ENCODE results near the gene IGF1R.

Gene IGF1R

DNA sequence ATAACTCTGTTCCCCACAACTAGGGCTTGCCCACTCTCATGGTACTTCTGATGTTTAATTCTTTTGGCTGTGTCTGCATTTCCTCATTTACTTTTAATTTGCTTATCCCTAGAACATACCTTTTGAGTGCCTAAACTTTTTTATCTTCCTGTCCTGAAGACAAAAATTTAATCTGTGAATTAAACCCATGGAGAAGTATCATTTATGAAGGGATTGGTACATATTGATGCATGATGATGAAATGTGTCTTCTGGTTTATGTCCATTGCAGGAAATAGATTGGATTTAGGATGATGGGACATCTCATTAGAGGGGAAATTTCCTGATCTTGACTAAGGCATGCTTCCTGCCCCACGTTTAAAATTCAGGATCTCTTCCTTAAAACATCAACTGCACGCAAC, 249.8 kb downstream of the IGF1R start:
- no peak for DNase-seq

DNA sequence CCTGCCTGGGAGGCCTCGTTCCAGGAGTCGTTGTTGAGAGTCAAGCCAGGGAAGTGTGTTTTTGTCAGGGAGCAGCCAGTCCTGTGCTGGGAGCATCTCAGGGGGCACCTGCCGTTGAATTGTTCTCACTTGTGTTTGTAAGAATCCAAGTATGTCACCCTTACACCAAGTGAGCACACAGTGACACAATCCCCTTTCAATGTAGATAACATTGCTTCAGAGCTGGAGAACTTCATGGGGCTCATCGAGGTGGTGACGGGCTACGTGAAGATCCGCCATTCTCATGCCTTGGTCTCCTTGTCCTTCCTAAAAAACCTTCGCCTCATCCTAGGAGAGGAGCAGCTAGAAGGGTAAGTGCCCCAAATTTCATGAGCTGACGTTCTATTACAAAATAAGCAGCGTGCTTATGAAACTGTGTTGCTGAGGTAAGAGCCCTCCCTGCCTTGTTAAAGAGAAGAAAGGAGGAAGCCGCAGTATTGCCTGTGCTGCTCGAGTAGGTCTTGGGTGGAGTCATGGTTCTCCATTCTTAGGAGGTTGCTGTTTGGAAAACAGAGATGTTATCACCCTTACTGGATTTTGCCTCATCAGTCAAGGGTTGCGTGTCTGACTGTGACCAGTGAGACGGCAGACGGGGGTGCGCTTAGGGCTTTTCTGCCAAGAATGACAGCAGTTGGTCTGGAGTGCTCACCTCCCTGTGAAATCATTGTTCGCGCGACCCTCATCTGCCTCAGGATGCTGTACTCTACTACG, 251.1 kb downstream of the IGF1R start:
- peak; percentile 96 for DNase-seq

DNA sequence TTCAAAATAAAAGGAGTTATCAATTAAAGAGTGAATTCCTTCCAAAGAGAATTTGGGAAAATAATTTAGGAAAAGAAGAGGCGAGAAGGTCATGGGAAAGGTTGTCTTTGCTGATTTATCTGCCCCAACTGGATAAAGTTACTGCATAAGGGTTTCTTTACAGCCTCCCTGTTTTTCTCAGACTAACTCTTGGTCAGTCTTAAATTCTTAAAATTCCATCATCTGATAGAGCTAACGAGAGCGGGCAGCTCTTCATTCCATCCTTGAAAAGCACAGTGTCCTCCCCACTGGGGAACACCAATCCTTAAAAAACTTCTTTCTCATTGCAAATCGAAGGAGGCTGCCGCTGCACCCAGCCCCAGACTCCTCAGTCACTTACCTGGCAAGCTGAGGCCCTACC, 252.0 kb downstream of the IGF1R start:
- no peak for DNase-seq

GRCh38 chr15:98901434-98902072, 253.2 kb downstream of the IGF1R start:
- DNase-seq, result peak; percentile 48

DNA sequence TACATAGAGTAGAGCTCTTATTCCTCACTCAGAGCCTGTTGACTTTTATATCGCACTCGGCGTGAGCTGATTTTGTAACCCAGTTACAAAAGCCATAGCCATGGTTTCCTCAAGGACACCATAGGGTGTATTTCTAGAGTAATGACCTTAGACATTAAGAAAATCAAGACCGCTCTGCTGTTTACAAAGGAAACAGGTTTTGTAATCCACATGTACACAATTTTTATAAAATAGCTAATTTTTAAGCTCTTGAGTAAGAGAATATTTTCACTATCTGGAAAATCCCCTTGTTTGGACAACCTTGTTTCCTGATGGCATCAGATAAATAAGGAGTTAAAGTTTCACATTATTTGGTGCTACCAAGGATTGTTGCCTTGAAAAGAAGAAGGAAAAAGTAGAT, 254.6 kb downstream of the IGF1R start:
- no peak for DNase-seq

GRCh38 chr15:98903377-98904018, 255.2 kb downstream of the IGF1R start:
- no peak for DNase-seq

DNA sequence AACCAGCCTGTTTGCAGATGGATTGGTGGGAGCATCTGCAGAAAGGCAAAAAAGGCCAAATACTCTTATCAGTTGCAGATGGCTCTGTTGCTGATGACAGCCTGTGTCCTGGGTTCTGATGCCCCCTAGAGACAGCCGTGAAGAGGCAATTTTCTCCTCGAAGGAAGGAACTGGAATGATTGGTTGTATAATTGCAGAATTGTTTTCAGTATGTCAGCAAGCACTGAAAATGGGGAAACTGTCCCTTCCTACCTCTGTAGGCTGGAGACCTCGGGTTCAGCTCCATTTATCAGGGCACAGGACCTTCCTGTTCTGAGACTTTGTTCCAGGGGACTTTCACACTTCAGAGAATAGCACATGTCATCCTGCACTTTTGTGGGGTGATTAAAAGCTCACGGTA, 256.2 kb downstream of the IGF1R start:
- peak; percentile 58 for DNase-seq

- DNase-seq, result no peak
These were observed 257.8 kb downstream of the IGF1R start for GRCh38 chr15:98905963-98906711.

GRCh38 chr15:98906712-98907083, 258.4 kb downstream of the IGF1R start:
- no peak for DNase-seq

DNA sequence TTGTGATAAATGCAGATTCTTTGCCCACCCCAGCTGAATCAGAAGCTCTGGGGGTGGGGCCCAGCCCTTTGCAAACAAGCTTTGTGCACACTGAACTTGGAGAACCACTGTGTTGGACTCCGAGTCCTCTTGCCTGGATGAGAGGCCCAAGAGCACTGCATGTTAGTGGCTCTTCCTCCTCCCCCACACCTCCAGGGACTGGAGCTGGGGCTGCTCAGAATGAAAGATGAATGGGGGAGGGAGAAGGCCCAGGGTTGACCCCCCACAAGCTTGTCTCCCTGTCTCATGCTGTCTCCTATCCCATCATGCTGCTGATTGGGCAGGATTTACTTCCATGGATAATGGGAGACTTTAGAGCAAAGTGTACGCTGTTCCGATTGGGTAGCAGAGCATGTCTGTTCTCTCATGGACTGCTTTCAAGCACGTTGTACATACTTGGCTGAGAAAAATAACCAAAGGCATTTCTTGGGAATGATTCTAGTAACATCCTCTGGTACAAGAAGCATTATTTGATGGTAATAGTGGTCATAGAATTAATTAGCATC, 259.7 kb downstream of the IGF1R start:
- no peak for DNase-seq

GRCh38 chr15:98909968-98910885, 261.9 kb downstream of the IGF1R start:
- DNase-seq, result no peak

GRCh38 chr15:98914626-98915025, 266.3 kb downstream of the IGF1R start:
- DNase-seq, result no peak

GRCh38 chr15:98916826-98917225, 268.5 kb downstream of the IGF1R start:
- no peak for DNase-seq

DNA sequence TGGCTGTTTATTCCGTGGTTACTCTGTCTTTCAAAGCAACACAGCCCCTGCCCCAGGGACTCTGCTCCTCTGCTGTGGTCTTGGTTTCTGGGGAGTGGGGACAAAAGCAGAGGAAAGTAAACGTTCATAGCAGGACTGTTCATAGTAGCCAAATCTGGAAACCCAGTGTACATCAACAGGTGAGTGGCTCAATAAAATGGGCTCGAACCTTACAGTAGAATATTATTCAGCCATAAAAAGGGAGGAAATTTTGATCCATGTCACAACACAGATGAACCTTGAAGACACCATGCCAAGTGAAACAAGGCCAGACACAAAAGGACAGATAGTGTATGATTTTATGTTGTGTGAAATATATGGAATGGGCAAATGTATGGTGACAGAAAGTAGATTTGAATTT, 269.1 kb downstream of the IGF1R start:
- DNase-seq, result no peak

- no peak for DNase-seq
These were observed 271.9 kb downstream of the IGF1R start for GRCh38 chr15:98920091-98920880.

- no peak for DNase-seq
These were observed 274.8 kb downstream of the IGF1R start for GRCh38 chr15:98923171-98923570.

DNA sequence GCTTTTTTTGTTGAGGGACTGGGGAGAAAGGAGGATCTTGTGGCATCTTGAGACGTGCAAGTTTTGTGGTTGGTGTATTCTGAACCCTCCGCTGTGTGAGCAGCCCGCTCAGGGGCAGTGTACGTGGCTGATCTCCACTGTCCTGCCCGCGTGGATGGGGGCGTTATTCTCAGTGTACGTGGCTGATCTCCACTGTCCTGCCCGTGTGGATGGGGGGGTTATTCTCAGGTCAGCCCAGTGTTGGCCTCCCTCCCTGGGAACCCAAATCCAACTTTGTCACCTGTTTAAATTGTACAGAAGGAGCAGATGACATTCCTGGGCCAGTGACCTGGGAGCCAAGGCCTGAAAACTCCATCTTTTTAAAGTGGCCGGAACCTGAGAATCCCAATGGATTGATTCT, 275.2 kb downstream of the IGF1R start:
- no peak for DNase-seq

- no peak for DNase-seq
These were observed 276.2 kb downstream of the IGF1R start for GRCh38 chr15:98924401-98925049.

DNA sequence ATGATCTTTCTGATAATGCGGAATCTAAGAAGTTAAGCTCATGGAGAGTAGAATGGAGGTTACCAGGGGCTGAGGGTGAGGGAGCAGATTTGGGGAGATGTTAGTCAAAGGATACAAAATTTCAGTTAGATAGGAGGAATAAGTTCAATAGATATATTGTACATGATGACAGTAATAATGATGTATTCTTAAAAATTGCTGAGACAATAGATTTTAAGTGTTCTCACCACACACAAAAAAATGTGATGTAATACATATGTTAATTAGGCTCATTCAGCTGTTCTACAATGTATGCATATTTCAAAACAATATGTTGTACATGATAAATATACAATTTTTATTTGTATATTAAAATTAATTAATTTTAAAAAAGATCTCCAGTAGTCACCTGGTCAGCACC, 277.9 kb downstream of the IGF1R start:
- DNase-seq, result no peak

DNA sequence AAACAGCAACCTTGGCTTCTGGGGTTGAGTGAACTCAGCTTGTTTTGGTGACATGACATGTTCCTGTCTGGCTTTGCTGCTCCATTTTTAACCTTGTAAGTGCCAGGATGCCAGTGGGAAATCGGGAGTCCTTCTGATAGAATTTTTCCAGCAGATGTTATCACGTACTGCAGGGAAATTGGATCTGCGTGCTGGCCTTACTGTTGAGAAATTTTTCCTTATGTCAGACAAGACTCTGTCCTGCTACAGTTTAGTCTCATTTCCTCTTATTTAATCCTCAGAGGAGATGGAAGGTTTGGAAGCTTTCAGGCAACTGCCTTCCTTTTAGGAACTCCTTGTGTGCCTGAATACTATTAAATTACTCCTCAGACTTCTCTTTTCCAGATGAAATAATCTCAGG, 278.7 kb downstream of the IGF1R start:
- DNase-seq, result no peak

- DNase-seq, result no peak
These were observed 279.7 kb downstream of the IGF1R start for GRCh38 chr15:98927996-98928395.
